GM19043 (cell line): Measurements from ENCODE around the gene LHPP.
"Not testable (repeated sequence)": the region's sequence is repeated elsewhere in the genome, so short reads cannot be mapped to it uniquely, and the experiment has no call there.

ENCODE experiments used
- ATAC-seq: cut with Tn5 transposase; IDR thresholded peaks from one replicate; pipeline ENCODE4 v1.9.1; 2021; ENCODE audit warnings: low read depth; ENCODE audit not compliant: unreplicated experiment

The LHPP gene

DNA sequence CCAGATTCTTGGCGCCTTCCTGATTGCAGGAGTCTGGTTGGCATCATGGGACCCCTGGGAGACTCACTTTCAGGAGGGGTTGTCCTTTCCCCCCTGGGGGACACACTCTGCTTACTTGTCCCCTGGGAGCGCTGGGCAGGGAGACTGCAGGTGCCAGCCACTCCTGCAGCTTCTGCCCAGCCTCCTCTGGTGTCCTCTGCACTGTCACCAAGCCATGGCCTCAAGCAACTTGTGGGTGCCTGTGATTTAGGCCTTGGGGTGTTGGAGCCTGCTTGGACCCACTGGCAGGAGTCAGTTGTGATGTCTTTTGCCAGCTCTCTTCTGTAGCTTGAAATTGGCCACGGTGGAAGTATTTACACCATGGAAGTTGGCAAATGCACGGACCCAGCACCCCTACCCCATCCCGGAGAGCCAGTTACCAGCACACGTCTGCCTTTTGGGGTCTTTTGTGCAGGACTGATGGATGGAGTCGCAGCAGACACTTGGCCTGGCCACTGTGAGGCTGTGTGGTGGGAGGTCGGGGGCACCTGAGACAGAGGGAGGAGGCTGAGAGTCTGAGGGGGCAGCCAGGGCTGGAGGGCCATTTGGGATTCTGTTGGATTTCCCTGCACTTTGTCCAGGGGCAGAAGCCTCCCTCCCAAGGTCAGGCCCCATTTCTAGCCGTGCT is 104.7 kb downstream of the LHPP start:
- ATAC-seq = no peak

DNA sequence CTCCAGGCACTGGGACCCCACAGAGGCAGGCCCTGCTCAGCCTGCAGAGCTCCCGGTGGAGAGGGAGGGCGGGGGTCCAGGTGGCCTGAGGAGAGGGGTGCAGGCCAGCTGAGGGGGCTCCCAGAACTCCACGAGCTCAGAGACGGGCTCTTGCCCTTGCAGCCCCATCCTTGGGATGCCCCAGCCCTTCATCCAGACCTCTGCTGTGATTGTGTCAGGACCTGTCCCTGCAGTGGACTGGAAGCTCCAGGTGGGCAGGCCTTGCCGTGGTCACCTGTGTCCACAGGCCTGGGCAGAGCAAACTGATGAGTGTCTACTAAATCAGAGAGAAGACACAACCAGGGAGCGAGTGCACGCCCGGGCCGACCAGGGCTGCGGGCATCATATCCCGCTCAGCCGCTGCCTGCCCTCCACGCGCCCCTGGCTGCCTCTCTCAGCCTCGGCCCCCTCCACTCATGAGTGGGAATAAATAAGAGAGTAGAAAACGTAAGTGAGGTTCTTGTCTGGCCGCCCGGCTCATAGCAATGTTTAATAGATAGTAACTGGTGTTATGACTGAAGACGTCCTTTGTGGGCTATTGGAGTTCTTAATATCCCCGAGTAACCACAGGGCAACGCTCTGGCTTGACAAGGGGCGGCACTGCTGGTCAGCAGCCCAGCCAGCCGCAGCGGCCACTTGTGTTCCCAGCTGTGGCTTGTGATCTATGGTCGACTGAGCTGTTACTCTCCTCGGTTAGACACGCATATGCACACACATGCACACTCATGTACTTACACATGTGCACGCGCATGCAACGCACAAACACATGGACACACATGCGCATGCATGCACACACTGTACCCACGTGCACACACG is 105.6 kb downstream of the LHPP start:
- no peak for ATAC-seq

DNA sequence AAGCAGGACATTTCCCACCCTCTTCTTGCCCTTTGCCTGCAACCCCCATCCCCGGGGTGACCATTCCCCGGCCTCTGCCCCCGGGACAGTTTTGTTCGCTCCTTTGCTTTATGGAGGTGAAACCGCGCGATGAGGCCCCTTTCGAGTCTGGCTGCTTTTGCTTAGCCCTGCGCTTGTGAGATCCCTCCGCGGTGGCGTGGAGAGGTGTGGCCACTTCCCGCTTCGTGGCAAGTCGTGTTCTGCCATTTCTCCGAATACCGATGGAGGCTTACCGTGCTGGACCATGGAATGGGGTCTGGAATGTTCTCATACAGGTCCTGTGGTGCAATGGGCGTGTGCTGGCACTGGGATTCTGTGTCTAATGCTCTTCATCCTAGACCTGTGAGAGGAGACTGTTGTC is 106.7 kb downstream of the LHPP start:
- no peak for ATAC-seq

DNA sequence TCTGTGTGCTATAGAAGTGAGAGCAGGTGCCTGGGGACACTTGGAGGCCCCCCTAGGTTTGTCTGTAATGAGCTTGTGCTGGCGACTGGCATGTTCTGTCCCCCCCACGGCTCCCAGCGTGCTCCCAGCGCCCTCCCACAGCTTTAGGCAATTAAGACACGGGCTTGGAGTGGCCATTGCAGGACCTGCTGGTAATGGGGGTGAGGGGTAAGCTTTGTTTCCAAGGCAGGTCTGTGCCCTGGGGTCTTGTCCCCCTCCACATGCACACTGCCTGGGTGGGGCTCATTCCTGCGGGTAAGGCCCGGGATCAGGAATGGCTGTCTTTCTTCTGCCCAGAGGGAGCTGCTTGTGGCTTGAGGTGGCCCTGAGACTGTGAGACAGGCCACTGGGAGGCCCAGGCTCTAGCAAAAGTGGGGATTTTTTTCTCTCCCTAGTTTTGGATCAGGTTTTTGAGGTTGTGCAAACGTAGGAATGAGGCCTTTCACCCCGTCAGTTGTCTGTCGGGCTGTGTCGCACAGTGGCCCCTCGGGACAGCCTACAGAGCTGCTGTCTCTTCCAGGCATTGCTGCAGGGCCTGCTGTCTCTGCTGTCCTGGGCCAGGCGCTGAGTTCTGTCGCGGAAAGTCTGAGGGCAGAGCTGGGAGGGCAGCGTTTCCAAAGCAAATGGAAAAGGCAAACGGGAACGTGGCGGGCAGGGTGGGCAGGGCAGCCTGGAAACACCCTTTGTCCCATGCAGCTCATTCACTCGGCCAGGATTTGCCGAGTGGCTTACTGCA is 107.4 kb downstream of the LHPP start:
- ATAC-seq = no peak

DNA sequence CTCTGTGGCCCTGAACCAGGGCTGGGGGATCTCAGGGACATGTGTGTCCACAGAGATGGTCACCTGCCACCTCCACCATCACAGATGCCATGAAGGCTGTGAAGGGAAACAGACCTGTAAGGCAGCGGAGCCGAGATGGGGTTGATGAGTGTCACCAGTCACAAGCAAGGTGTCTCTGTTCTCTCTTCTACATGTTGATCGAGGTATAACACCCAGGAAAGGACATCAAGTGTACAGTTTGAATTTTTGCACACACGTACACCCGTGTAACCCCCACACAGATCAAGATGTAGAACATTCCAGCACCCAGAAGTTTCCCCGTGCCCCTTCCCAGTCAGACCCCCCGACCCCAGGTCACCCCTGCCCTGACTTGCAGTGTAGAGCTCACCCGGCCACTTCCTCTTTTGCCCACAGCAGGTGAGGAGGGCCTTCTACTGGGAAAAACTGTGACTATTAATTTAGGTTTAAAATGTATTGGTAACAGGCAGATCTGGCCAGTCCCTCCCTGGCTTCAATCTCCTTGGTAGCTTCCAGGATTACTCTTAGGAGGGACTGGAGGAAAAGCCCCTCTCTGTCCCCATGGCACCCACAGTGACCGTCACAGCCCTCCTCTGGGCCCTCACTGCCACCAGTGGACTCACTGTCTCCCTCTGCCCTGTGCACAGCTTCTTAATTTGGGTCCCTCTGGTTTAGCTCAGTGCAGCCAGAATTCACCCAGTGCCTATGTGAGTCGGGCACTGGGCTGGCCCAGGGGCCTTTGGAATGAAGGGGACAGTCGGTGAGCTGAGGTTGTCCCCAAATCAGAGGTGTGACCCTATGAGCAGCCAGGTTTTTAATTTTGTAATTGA is 108.2 kb downstream of the LHPP start:
- no peak for ATAC-seq

DNA sequence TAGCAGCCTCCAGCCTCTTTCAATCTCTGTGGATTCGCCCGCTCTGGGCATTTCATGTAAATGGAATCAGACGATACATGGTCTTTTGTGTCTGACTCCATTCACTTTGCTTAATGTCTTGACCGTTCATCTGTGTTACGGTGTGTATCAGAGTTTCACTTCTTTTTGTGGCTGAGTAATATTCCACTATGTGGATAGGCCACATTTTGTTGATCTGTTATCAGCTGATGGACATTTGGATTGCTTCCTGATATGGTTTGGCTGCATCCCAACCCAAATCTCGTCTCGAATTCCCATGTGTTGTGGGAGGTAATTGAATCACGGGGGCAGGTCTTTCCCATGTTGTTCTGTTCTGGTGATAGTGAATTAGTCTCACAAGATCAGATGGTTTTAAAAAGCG is 109.0 kb downstream of the LHPP start:
- ATAC-seq = no peak

DNA sequence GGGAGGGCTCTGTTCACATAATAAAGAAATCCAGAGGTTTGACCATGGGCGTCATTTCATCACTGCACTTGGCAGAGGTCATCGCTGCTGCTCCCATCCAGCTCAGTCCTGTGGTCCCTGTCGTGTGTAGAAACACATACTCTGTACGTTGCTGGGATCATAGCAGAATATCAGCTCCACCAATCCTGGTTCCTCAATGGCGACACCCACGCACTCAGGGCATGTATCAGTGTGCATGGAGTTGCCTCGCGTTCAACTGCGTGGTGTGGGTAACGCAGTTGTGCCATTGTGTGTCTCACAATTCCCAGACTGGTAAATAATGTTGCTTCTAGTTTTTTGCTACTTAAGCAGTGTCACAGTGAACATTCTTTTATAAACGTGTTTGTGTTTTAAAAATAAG is 111.1 kb downstream of the LHPP start:
- no peak for ATAC-seq

DNA sequence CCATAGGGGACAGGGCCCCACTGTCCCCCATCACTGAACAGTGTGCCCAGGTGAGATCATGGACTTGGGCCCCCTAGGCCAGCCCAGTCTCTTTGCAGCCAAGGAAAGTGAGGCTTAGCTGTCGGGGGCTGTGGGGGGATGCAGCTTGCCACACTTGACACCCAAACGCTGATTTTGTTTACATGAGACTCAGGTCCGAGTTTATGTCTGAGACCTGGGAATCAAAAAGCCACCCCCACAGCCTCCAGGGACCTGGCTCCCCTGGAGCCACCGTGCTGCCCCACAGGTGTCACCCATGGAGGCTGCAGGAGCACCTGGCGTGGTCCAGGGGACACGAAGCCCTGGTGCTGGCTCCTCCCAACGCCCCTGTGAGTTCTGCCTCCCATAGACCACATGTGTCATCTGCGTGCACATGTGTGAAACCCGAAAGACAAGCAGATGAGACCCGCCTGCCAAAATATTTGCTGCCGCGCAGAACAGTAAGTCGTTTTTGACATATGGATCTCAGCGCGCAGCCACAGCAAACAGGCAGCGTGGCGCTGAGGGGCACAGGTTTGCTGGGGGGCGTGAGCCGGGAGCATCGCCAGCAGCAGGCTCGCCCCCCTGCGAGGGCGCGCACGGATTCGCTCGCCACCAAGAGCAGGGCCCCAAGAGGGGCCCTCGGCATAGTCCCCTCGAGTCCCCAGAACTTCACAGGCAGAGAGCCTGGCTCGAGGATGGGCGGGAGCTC is 112.3 kb downstream of the LHPP start:
- ATAC-seq = no peak

DNA sequence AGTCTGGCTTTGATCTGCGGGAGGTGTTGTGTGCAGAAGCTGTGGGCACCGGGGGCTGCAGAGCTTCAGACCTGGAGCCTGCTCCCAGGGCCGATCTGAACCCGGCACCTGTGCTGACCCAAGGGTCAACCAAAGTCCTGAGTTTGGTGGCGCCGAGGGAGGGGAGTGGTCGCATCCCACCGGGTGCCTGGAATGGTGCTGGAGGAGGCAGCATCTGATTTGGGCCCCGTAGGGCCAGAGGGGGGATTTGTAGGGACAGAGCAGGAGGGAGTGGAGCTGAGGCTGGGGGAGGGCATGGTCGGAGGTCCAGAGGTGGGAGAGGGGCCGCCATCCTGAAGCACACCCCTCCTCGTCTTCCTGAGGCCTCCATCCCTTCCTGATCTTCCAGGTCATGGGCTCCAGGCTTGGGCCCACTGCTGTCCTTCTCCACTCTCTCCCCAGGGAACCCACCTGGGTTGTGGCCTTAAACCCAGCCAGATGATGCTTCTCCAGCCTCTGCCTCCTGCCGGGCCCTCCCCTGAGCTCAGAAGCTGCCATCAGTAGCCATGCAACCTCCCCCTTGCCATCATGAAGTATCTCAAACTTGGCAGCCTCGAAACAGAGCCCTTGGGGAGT is 112.9 kb downstream of the LHPP start:
- ATAC-seq = no peak

DNA sequence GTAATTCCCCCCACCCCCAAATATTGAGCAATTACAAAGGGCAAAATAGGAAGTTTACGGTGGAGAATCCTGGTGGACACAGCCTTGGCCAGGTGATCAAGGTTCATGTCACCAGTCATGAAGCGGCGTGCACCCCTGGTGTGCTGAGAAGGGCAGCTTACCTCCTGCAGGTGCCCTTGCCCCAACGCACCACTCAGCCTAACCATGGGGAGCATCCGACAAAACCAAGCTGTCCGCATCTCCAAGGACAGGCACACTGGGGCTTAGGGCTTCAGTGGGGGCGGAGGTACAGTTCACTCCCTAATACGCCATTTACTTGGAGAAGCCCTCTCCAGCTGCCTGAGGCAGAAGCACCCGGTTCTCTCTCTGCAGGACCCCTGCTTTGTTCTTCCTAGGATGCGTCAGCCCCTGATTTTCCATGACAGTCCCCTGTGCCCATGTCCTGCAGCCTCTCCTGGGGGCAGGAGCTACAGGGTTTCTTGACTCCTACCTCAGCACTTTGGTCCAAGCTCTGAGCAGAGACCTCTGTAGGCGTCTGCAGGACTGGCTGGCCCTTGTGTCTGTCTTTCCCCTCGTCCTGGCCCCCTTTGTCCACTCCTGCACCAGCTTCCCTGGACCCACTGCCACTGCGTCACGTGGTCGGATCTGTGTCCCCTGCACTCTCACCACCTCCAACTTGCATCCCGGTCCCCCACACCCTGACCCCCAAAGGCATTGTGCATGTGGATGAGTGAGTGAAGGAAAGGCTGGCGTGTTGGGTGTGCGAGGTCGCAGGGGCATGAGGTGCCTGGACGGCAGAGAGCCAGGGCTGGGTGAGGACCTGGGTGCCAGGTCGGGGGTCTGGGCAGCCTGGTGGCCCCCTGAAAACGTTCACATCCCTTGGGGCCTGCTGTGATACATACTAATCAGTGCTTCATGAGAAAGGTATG is 113.7 kb downstream of the LHPP start:
- no peak for ATAC-seq

DNA sequence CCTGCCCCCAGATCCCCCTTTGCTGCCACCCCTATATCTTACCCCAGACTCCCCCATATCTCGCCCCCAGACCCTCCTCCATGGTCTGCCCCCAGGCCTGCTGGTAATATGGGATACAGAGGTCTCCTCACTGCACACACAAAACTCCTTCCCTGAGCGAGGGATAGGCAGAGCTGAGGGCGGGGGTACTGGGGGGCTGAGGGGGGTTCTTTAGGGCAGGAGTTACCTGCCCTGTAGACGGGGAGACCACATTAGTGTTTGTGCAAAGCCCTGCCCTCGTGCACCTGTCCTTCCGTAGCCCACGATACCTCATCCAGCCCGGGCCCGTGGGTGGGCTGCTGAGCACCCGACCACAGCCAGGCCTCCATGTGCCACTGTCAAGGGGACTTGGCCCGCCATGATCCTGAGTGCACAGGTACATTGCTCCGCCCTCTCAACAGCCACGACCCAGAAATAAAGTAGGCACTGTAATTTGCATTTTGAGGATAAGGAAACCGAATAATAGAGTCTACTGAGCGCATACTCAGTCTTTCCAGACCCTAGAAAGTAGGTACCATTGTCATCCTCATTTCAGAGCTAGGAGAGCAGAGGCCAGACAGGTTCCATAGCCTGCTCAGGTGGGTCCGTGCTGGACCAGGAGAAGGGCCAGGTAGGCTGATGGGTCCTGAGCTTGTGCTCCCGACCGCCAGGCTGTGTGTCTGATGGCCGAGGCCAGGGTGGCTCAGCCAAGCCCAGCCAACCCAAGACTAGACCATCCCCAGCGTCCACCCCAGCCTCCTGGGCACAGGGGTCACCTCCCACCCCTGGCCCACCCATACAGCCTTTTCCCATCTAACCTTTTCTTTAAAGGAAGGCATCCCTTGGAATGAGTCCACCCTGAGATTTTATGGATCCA is 115.2 kb downstream of the LHPP start:
- ATAC-seq = no peak

DNA sequence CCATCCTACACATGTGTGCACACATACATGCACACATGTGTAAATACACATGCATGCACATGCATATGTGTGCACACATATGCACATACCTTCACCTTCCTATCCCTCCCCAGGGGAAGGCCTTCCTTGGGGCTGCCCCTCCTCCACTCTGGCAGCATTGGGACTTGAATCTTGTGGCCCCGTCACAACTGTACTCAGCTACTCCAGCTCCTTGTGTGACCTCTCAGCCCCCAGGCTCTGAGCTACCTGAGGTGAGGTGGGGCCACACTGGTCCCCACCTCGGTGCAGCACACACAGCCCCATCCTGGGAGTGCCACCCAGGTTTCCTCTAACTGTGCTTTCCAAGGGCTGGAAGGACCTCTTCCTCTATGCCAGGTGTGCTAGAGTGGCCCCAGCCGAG is 116.0 kb downstream of the LHPP start:
- ATAC-seq = no peak

DNA sequence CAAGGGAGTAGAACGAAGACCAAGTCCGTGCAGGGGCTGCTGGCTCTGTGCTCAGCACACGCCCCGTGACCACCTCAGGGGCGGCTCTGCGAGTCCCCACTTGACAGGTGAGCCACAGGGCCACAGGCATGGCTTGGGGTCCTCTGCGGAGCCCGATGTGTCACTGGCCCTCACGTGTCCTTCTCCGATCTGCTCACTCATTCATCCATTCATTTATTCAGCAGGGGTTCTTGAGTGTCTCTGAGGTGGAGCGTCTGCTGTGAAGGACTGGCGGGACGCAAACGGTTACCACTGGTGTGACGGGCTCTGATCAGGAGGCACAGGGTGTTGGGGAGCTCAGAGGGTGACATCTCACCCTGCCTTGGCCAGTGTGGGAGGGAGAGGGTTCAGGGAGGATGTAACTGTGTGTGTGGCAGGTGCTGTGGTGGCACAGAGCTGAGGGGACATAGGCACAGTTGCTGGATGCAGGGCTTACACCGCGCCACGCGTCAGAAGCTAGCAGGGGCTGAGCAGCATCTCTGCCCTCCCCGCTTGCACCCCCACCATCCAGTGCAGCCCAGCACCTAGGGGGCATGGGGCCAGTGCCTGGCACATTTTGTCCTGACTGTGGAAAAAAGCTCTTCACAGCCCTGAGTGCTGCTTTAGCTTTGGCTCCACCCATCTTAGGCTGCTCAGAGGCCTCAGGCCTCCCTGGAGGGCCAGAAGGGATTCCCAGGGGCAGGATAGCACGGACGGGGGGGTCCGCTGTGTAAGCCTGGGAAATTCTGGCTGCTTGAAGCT is 116.8 kb downstream of the LHPP start:
- ATAC-seq = no peak

DNA sequence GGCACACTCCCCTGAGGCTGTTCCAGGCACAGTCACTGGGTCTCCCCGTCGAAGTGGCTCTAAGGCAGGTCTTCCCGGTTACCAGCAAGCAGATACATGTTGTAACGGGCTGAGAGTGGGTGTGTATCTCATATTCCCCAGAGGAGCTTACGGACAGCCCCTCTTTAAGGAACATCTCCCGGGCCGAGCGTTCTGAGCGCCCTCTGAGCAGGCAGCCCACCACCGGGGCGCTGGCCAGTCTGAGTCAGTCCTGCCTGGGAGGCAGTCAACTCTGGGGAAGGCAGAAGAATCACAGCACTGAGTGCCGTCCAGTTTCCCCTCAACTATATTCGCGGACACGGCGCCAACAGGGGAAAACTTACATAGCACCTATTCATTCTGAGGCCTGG is 117.4 kb downstream of the LHPP start:
- ATAC-seq = no peak

DNA sequence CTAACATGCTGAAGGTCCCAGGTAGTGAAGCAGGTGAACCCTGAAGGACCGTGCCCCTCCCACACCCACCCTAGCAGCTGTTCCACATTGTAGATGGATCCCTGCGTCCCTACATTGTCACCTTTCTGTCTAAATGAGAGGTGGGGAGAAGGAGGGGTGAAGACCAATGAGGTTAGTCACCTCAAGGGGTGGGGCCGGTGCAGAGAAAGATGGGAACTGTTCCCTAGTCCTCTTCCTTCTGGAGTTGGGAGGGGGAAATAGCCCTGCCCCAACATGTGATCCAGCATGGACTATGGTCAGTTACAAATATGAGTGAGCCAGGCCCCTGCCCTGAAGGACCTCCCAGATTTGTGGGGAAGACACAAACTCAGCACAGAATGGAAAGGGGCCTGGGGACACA is 124.5 kb downstream of the LHPP start:
- ATAC-seq = no peak

DNA sequence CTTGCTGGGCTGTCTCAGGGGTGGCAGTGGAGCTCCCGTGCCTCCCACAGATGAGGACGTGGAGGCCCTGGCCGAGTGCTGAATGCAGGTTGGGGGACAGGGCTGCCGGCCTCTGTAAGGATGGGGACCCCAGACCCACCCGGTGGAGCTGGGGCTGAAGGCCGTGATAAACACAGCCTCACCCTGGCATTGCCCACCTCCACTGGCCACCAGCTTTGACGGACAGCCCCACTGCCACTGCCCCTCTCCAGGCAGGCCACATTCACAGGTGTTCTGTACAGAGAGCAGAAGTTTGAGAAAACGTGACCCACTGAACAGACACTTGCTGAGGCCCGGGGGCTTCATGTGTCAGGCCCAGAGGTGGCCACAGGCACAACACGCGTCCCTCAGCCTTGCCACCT is 126.2 kb downstream of the LHPP start:
- no peak for ATAC-seq

DNA sequence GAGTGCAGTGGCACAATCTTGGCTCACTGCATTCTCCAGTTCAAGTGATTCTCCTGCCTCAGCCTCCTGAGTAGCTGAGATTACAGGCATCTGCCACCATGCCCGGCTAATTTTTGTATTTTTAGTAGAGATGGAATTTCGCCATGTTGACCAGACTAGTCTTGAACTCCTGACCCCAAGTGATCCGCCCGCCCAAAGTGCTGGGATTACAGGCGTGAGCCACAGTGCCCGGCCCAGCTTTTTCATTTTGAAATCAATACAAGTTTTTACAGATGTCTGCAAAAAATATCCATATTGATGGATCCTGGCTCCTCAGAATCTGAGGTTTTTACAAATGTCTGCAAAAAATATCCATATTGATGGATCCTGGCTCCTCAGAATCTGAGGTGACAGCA is 126.7 kb downstream of the LHPP start:
- ATAC-seq = not testable (repeated sequence)
